ENCODE results near the gene WWOX. TPM values are rescaled to one million over a fixed set of nuclear protein-coding genes. Genes with fewer than 3 reads are reported as not detected.

WWOX gene
- total RNA-seq, 1 donor from 2014 or later, result 7.3 TPM

GRCh38 chr16:79042886-79043285 lies 943.4 kb downstream of the WWOX start:
- H3K4me1 ChIP-seq (ENCODE audit: insufficient read depth, low read length), result no peaks in the 10 kb centered on the region
- no peak overlapping the region for H2AFZ ChIP-seq (ENCODE audit: low read depth, low read length)
- H3K9me3 Mint-ChIP-seq (ENCODE audit: unreplicated experiment), result no peaks in the 10 kb centered on the region
- peaks cover 14% of the 10 kb centered on the region for H3K27me3 Mint-ChIP-seq (ENCODE audit: low read depth, unreplicated experiment)
- H3K27ac Mint-ChIP-seq (ENCODE audit: unreplicated experiment), result no peak overlapping the region
- no peak for TF ChIP-seq EZH2 (IDR thresholded peaks at IDR 0.05; ENCODE audit: insufficient read depth, low read length)
- no peak for TF ChIP-seq CTCF (IDR thresholded peaks at IDR 0.05; ENCODE audit: insufficient read depth, low read depth, low read length)
- H3K4me2 ChIP-seq (ENCODE audit: low read length), result no peak overlapping the region
- H3K79me2 ChIP-seq (ENCODE audit: insufficient read depth, low read length), result no peaks in the 10 kb centered on the region
- no peak for DNase-seq (ENCODE audit: low read depth)
- H3K4me1 Mint-ChIP-seq (ENCODE audit: low read depth, unreplicated experiment), result no peaks in the 10 kb centered on the region
- H4K20me1 ChIP-seq (ENCODE audit: insufficient read depth, low read length), result no peaks in the 10 kb centered on the region
- FAIRE-seq, result no peak
- no peaks in the 10 kb centered on the region for H3K9me3 ChIP-seq (ENCODE audit: insufficient read depth, low read depth, low read length)
- no peak overlapping the region for H3K4me3 Mint-ChIP-seq (ENCODE audit: unreplicated experiment)
- H3K36me3 Mint-ChIP-seq (ENCODE audit: low read depth, unreplicated experiment), result no peaks in the 10 kb centered on the region
- no peak overlapping the region for H3K27ac ChIP-seq (ENCODE audit: low read depth, low read length)
- no peak overlapping the region for H3K9ac ChIP-seq (ENCODE audit: low read length)
- H3K36me3 ChIP-seq (ENCODE audit: insufficient read depth, low read length), result no peaks in the 10 kb centered on the region
- H3K4me3 ChIP-seq (ENCODE audit: insufficient read depth, low read depth, low read length), result no peak overlapping the region
- no peaks in the 10 kb centered on the region for H3K27me3 ChIP-seq (ENCODE audit: insufficient read depth, low read length)

GRCh38 chr16:79045191-79045590 lies 945.7 kb downstream of the WWOX start:
- Histone ChIP-seq H2AFZ (ENCODE audit: low read depth, low read length) (no peak overlapping the region), H3K27me3 (ENCODE audit: insufficient read depth, low read length) (no peaks in the 10 kb centered on the region), H3K4me3 (ENCODE audit: insufficient read depth, low read depth, low read length) (no peak overlapping the region), H3K36me3 (ENCODE audit: insufficient read depth, low read length) (no peaks in the 10 kb centered on the region), H3K4me1 (ENCODE audit: insufficient read depth, low read length) (no peaks in the 10 kb centered on the region), H3K27ac (ENCODE audit: low read depth, low read length) (no peak overlapping the region), H3K9me3 (ENCODE audit: insufficient read depth, low read depth, low read length) (peaks cover 3% of the 10 kb centered on the region), H3K79me2 (ENCODE audit: insufficient read depth, low read length) (no peaks in the 10 kb centered on the region), H4K20me1 (ENCODE audit: insufficient read depth, low read length) (no peaks in the 10 kb centered on the region), H3K9ac (ENCODE audit: low read length) (no peak overlapping the region), H3K4me2 (ENCODE audit: low read length) (no peak overlapping the region)
- Mint-ChIP-seq H3K27ac (ENCODE audit: unreplicated experiment) (no peak overlapping the region), H3K36me3 (ENCODE audit: low read depth, unreplicated experiment) (no peaks in the 10 kb centered on the region), H3K4me1 (ENCODE audit: low read depth, unreplicated experiment) (no peaks in the 10 kb centered on the region), H3K9me3 (ENCODE audit: unreplicated experiment) (no peaks in the 10 kb centered on the region), H3K4me3 (ENCODE audit: unreplicated experiment) (no peak overlapping the region), H3K27me3 (ENCODE audit: low read depth, unreplicated experiment) (peaks cover 11% of the 10 kb centered on the region)
- no peak for FAIRE-seq
- TF ChIP-seq CTCF (IDR thresholded peaks at IDR 0.05; ENCODE audit: insufficient read depth, low read depth, low read length) (no peak), EZH2 (IDR thresholded peaks at IDR 0.05; ENCODE audit: insufficient read depth, low read length) (no peak)
- DNase-seq (ENCODE audit: low read depth), result no peak

- no peak overlapping the region for H3K4me2 ChIP-seq (ENCODE audit: low read length)
Measured at GRCh38 chr16:79047337-79047736, 947.9 kb downstream of the WWOX start.

More at GRCh38 chr16:79047337-79047736, 947.9 kb downstream of the WWOX start:
- Mint-ChIP-seq H3K27ac (ENCODE audit: unreplicated experiment) (no peak overlapping the region), H3K36me3 (ENCODE audit: low read depth, unreplicated experiment) (no peaks in the 10 kb centered on the region), H3K27me3 (ENCODE audit: low read depth, unreplicated experiment) (peaks cover 12% of the 10 kb centered on the region), H3K4me3 (ENCODE audit: unreplicated experiment) (no peak overlapping the region), H3K4me1 (ENCODE audit: low read depth, unreplicated experiment) (no peaks in the 10 kb centered on the region), H3K9me3 (ENCODE audit: unreplicated experiment) (no peaks in the 10 kb centered on the region)
- no peaks in the 10 kb centered on the region for H3K79me2 ChIP-seq (ENCODE audit: insufficient read depth, low read length)
- no peaks in the 10 kb centered on the region for H3K27me3 ChIP-seq (ENCODE audit: insufficient read depth, low read length)
- no peaks in the 10 kb centered on the region for H4K20me1 ChIP-seq (ENCODE audit: insufficient read depth, low read length)
- no peak overlapping the region for H3K27ac ChIP-seq (ENCODE audit: low read depth, low read length)
- TF ChIP-seq EZH2 (IDR thresholded peaks at IDR 0.05; ENCODE audit: insufficient read depth, low read length) (no peak), CTCF (IDR thresholded peaks at IDR 0.05; ENCODE audit: insufficient read depth, low read depth, low read length) (peak; percentile 24)
- no peak overlapping the region for H2AFZ ChIP-seq (ENCODE audit: low read depth, low read length)
- no peak overlapping the region for H3K9ac ChIP-seq (ENCODE audit: low read length)
- DNase-seq (ENCODE audit: low read depth), result no peak
- H3K4me1 ChIP-seq (ENCODE audit: insufficient read depth, low read length), result no peaks in the 10 kb centered on the region
- no peaks in the 10 kb centered on the region for H3K36me3 ChIP-seq (ENCODE audit: insufficient read depth, low read length)
- H3K4me3 ChIP-seq (ENCODE audit: insufficient read depth, low read depth, low read length), result no peak overlapping the region
- no peak for FAIRE-seq
- H3K9me3 ChIP-seq (ENCODE audit: insufficient read depth, low read depth, low read length), result peaks cover 3% of the 10 kb centered on the region
